ENCODE data around the gene DBT.

- TF ChIP-seq CTCF (IDR thresholded peaks at IDR 0.05; ENCODE audit: poor library complexity, severe bottlenecking) (no peak), POLR2AphosphoS5 (IDR thresholded peaks at IDR 0.05) (no peak), REST (IDR thresholded peaks at IDR 0.05; ENCODE audit: borderline replicate concordance) (no peak), TAF1 (IDR thresholded peaks at IDR 0.05; ENCODE audit: low read depth) (no peak)
Measured at GRCh38 chr1:100253552-100253951, 3.9 kb upstream of the DBT start.
